B cell (primary cell): ENCODE results near the gene KIAA0232. TPM values are rescaled to one million over a fixed set of nuclear protein-coding genes. Genes with fewer than 3 reads are reported as not detected.
"Not testable (repeated sequence)": the region's sequence is repeated elsewhere in the genome, so short reads cannot be mapped to it uniquely, and the experiment has no call there.

Experiments
- ATAC-seq: fragments of 200-7000 bp; cut with Tn5 transposase; one replicate; pipeline ENCODE4 v1.10.0; 2021; ENCODE audit warnings: low read depth, mild to moderate bottlenecking, moderate number of reproducible peaks, moderate library complexity
- CTCF ChIA-PET: fragments of 350-600 bp; sonication (Branson Sonifier 250); formaldehyde crosslinking; loops from one replicate; lab custom pipeline; 2021; ENCODE audit warnings: antibody characterized with exemption, inconsistent platforms; lab: Charles Lee
- POLR2A ChIA-PET: fragments of 350-600 bp; sonication (Branson Sonifier 250); formaldehyde crosslinking; loops from one replicate; lab custom pipeline; 2021; ENCODE audit warnings: antibody characterized with exemption; lab: Charles Lee
- DNase-seq: peaks from one replicate; pipeline ENCODE4 v3.0.0; 2013
- H2AFZ ChIP-seq: 2 replicates; pipeline ENCODE4 v1.6.1; 2012; ENCODE audit warnings: mild to moderate bottlenecking, low read depth, low read length; ENCODE audit not compliant: insufficient read depth, poor library complexity, severe bottlenecking
- H3K27ac ChIP-seq, 2 donors: 1 replicate in 1 of 2; 2 replicates in 1 of 2; pipeline ENCODE4 v1.5.1; 2012 to 2013; ENCODE audit warnings: low read length in 2 of 2, mild to moderate bottlenecking in 2 of 2, moderate library complexity in 1 of 2
- H3K27me3 ChIP-seq, 4 experiments: fragments of 200-600 bp in 1 of 4; sonication (generic) in 1 of 4; replicated peaks in 1 of 4; 1 replicate in 2 of 4; 2 replicates in 2 of 4; pipeline versions ENCODE4 v1.6.1 to v1.7.0; 2013 to 2016; ENCODE audit warnings: low read length in 3 of 4, mild to moderate bottlenecking in 2 of 4, mixed read lengths in 1 of 4, moderate library complexity in 1 of 4; ENCODE audit not compliant: insufficient read depth in 4 of 4, control insufficient read depth in 3 of 4; ENCODE audit errors: control extremely low read depth in 1 of 4
- H3K36me3 ChIP-seq, 2 experiments: replicated peaks in 1 of 2; 1 replicate in 1 of 2; 2 replicates in 1 of 2; pipeline versions ENCODE4 v1.6.1 to v1.7.1; 2013; ENCODE audit warnings: low read length in 1 of 2; ENCODE audit not compliant: insufficient read depth in 2 of 2, control insufficient read depth in 1 of 2; ENCODE audit errors: control extremely low read depth in 1 of 2, extremely low read depth in 1 of 2
- H3K4me1 ChIP-seq, 2 donors: fragments of 200-600 bp in 1 of 2; sonication (generic) in 1 of 2; 1 replicate in 1 of 2; 2 replicates in 1 of 2; pipeline versions ENCODE4 v1.5.1 to v1.6.1; 2013 to 2017; ENCODE audit warnings: low read length in 2 of 2; ENCODE audit not compliant: control insufficient read depth in 2 of 2, insufficient read depth in 2 of 2
- H3K4me2 ChIP-seq: replicated peaks from 2 replicates; pipeline ENCODE3; 2012; ENCODE audit warnings: mild to moderate bottlenecking, low read depth, low read length; ENCODE audit not compliant: poor library complexity, severe bottlenecking
- H3K4me3 ChIP-seq, 5 experiments: fragments of 200-600 bp in 1 of 5; sonication (generic) in 1 of 5; 1 replicate in 3 of 5; 2 replicates in 2 of 5; pipeline versions ENCODE4 v1.5.1 to v1.7.0; 2011 to 2016; ENCODE audit warnings: low read length in 4 of 5, mild to moderate bottlenecking in 4 of 5, low read depth in 2 of 5, control low read depth in 1 of 5, moderate library complexity in 1 of 5; ENCODE audit not compliant: insufficient read depth in 1 of 5; ENCODE audit errors: control extremely low read depth in 1 of 5, extremely low read depth in 1 of 5
- H3K79me2 ChIP-seq: fragments of 200-600 bp; sonication (generic); one replicate; pipeline ENCODE4 v1.6.0; 2016; ENCODE audit warnings: low read length; ENCODE audit not compliant: control insufficient read depth, insufficient read depth
- H3K9ac ChIP-seq: fragments of 200-600 bp; sonication (generic); 2 replicates; pipeline ENCODE4 v1.6.1; 2017; ENCODE audit warnings: mild to moderate bottlenecking, low read length, moderate library complexity
- H3K9me3 ChIP-seq, 3 donors: one replicate each; pipeline versions ENCODE4 v1.6.1 to v1.7.1; 2013; ENCODE audit warnings: low read length in 2 of 3; ENCODE audit not compliant: control insufficient read depth in 2 of 3, insufficient read depth in 1 of 3; ENCODE audit errors: control extremely low read depth in 1 of 3
- H4K20me1 ChIP-seq: 2 replicates; pipeline ENCODE4 v1.6.0; 2012; ENCODE audit warnings: mild to moderate bottlenecking, low read length; ENCODE audit not compliant: insufficient read depth, control insufficient read depth, poor library complexity, severe bottlenecking
- H3K27ac Mint-ChIP-seq: one replicate; pipeline ENCODE4 v1.8.0; 2021; ENCODE audit warnings: mixed read lengths
- H3K27me3 Mint-ChIP-seq: one replicate; pipeline ENCODE4 v1.8.0; 2021; ENCODE audit warnings: mixed read lengths
- H3K4me1 Mint-ChIP-seq: one replicate; pipeline ENCODE4 v1.8.0; 2021; ENCODE audit warnings: mixed read lengths
- H3K4me3 Mint-ChIP-seq: one replicate; pipeline ENCODE4 v1.8.0; 2021; ENCODE audit warnings: mixed read lengths
- H3K9me3 Mint-ChIP-seq: one replicate; pipeline ENCODE4 v1.8.0; 2022; ENCODE audit warnings: mixed read lengths; ENCODE audit not compliant: insufficient read depth
- CTCF ChIP-seq: fragments of 200-600 bp; IDR thresholded peaks from one replicate; pipeline ENCODE4 v1.8.0; 2022; ENCODE audit warnings: antibody characterized with exemption, mild to moderate bottlenecking
- EZH2 ChIP-seq: IDR thresholded peaks from 2 replicates; pipeline ENCODE4 v1.6.1; 2012; ENCODE audit warnings: borderline replicate concordance, low read depth, mild to moderate bottlenecking, moderate library complexity, low read length; ENCODE audit not compliant: insufficient read depth, poor library complexity, severe bottlenecking
- WGBS: methylation state at CpG from one replicate; pipeline ENCODE4 v1.1.5; 2013; ENCODE audit warnings: missing lambda C conversion rate; ENCODE audit not compliant: insufficient coverage; 5-methylcytosine and 5-hydroxymethylcytosine counted together
- intact Hi-C: fragments of 100-400 bp; cut with micrococcal nuclease; formaldehyde crosslinking; loops from one replicate; pipeline ENCODE4 v1.10.0; 2022
- polyA plus RNA-seq: library from polyadenylated mRNA; depleted of rRNA; stranded (reverse); fragments of >200 nt; gene quantifications from 2 replicates; pipeline ENCODE4 v1.2.3, GENCODE V29; 2012
- total RNA-seq, 2 donors: library from RNA; stranded (reverse); fragments of 120-200 nt in 1 of 2; gene quantifications; 1 replicate in 1 of 2; 2 replicates in 1 of 2; pipeline versions ENCODE4 v1.2.3 to v1.2.4, GENCODE V29; 2013 to 2022

The KIAA0232 gene
- total and polyA plus RNA-seq, 2 donors (not counting 1 experiment from before 2014, with no cell fraction given) = 2.9 to 20.8 TPM

- ATAC-seq = no peak
- Histone ChIP-seq H4K20me1 (peaks cover 39% of the 10 kb centered on the region), H3K9me3 (no peaks in the 10 kb centered on the region), H3K4me3 (peak overlapping the region in 2 of 5 experiments; percentile 60 to 72), H3K27me3 (peaks cover 0 to 3% (median 0%) of the 10 kb centered on the region in 4 experiments), H3K9ac (peak overlapping the region; percentile 88), H3K4me2 (peak overlapping the region; percentile 88), H3K4me1 (peaks cover 40 to 53% of the 10 kb centered on the region in 2 donors), H3K79me2 (peaks cover 69% of the 10 kb centered on the region), H3K36me3 (no peaks in the 10 kb centered on the region), H3K27ac (no peak overlapping the region), H2AFZ (peak overlapping the region; percentile 71)
- Mint-ChIP-seq H3K4me1 (peaks cover 44% of the 10 kb centered on the region), H3K4me3 (peak overlapping the region; percentile 86), H3K27ac (peak overlapping the region; percentile 88), H3K9me3 (no peaks in the 10 kb centered on the region), H3K27me3 (peaks cover 8% of the 10 kb centered on the region)
- ChIA-PET CTCF (interaction anchor here (0.8 to 4.0 kb wide), 6 partner anchors 37 to 158 kb away, joined by 3 to 16 read pairs (median 8); partner anchors contain the start of genes GRPEL1 and TADA2B), POLR2A (interaction anchor here (1.7 to 2.7 kb wide), 2 partner anchors 75 to 156 kb away, joined by 5 to 10 read pairs; partner anchors contain the start of gene GRPEL1)
- no peak for TF ChIP-seq CTCF
- no peak for TF ChIP-seq EZH2
- DNase-seq = no peak
- intact Hi-C loops = loop anchor here (10.0 kb wide), 1 partner anchor 196 kb away; the partner anchor contains the start of gene BLOC1S4
- 96% methylated on average over 10 of the region's 15 CpGs for WGBS
Observed at GRCh38 chr4:6910960-6911874, 128.7 kb downstream of the KIAA0232 start.

- ATAC-seq, H3K9me3 Mint-ChIP-seq, H3K4me2 ChIP-seq, H3K27ac ChIP-seq, DNase-seq, H3K9ac ChIP-seq, H3K9me3 ChIP-seq, H3K36me3 ChIP-seq, H3K27ac Mint-ChIP-seq, H3K27me3 ChIP-seq, H2AFZ ChIP-seq, H3K27me3 Mint-ChIP-seq, H3K4me3 ChIP-seq: not testable (repeated sequence)
- H3K79me2 ChIP-seq = peaks cover 76% of the 10 kb centered on the region
- 100% methylated on average over 2 of the region's 10 CpGs for WGBS
- H3K4me1 ChIP-seq = peaks cover 47 to 60% of the 10 kb centered on the region in 2 donors
- Mint-ChIP-seq H3K4me1 (peaks cover 51% of the 10 kb centered on the region), H3K4me3 (peak overlapping the region; percentile 86)
- peaks cover 45% of the 10 kb centered on the region for H4K20me1 ChIP-seq
- intact Hi-C loops = loop anchor here (10.0 kb wide), 1 partner anchor 197 kb away; the partner anchor contains the start of gene BLOC1S4
- CTCF ChIA-PET = interaction anchor here (0.8 to 4.0 kb wide), 4 partner anchors 38 to 157 kb away, joined by 3 to 16 read pairs (median 7); partner anchors contain the start of gene GRPEL1
- POLR2A ChIA-PET = interaction anchor here (1.1 to 1.7 kb wide), 2 partner anchors 58 to 74 kb away, joined by 3 to 5 read pairs; no protein-coding TSS in a partner anchor
Observed at GRCh38 chr4:6911917-6912316, 129.4 kb downstream of the KIAA0232 start.
